ENCODE measurements around the gene LYPD4.
"Not testable (repeated sequence)": the region's sequence is repeated elsewhere in the genome, so short reads cannot be mapped to it uniquely, and the experiment has no call there.

LYPD4 gene

GRCh38 chr19:41844601-41845000 lies at the start of gene LYPD4:
TSS of gene LYPD4 (minus strand) at chr19:41844683. CDS start at chr19:41839285, 5,398 bp downstream.
- no peak for DNase-seq

DNA sequence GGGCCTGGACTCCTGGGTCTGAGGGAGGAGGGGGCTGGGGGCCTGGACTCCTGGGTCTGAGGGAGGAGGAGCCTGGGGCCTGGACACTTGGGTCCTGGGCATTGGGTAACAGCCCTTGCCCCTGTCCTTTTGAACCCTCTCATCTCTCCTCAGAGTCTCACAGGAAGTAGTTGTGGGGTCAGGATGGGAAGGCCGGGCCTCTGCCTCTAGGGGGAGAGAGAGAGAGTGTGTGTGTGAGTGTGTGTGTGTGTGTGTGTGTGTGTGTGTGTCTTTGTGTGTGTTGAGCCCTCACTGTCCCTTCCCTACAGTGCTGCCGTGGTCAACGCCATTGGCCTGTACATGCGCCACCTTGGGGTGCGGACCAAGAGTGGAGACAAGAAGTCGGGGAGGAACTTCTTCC lies 49.4 kb upstream of the LYPD4 start:
- no peak for DNase-seq

- no peak for DNase-seq
Observed at GRCh38 chr19:41892173-41892902, 47.9 kb upstream of the LYPD4 start.

DNA sequence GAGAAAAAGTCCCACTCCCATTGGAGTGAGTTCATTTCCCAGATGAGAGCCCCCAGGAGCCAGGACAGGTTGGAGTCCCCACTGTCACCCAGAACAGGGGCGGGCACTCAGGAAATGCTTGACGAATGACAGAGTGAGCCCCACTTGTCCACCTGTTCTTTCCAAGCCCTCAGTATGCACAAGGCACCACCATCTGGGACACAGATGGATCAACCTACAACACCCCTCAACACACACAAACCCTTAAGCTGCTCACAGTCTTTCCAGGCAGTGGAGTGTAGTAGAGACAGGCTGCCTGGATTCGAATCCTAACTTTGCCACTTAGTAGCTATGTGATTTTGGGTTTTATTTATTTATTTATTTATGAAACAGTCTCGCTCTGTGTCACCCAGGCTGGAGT lies 46.5 kb upstream of the LYPD4 start:
- DNase-seq = no peak

- DNase-seq = no peak
Observed at GRCh38 chr19:41889896-41890295, 45.4 kb upstream of the LYPD4 start.

- DNase-seq = no peak
Observed at GRCh38 chr19:41888926-41889325, 44.4 kb upstream of the LYPD4 start.

DNA sequence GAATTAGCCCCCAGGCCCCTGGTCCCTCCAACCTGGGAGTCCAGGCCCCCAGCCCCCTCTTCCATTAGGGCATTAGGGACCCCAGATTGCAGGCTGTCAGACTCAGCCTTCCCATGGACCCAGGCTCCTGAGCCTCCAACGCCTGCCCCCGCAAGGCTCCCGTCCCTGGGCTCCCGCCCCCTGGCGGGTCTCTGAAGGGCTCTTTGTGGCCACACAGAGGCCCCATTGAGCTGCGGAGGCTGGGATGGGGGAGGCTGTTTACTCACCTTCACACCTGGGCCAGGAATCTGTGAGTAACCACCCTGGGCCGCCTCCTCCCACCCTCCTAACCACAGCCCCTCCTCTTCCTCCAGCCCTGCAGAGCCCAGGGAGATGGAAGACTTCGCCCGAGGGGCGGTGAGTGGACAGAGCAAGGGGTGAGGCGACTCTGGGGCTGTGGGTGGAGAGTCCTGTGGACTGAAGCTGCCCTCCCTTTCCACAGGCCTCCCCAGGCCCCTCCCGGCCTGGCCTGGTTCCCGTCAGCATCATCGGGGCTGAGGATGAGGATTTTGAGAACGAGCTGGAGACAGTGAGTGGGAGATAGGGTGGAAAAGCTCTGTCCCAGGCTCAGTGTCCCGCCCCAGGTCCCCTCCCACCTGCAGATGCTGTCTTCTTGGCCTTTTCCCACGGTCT lies 43.4 kb upstream of the LYPD4 start:
- peak in 2 of 3 experiments; percentile 6 to 90 for DNase-seq

DNA sequence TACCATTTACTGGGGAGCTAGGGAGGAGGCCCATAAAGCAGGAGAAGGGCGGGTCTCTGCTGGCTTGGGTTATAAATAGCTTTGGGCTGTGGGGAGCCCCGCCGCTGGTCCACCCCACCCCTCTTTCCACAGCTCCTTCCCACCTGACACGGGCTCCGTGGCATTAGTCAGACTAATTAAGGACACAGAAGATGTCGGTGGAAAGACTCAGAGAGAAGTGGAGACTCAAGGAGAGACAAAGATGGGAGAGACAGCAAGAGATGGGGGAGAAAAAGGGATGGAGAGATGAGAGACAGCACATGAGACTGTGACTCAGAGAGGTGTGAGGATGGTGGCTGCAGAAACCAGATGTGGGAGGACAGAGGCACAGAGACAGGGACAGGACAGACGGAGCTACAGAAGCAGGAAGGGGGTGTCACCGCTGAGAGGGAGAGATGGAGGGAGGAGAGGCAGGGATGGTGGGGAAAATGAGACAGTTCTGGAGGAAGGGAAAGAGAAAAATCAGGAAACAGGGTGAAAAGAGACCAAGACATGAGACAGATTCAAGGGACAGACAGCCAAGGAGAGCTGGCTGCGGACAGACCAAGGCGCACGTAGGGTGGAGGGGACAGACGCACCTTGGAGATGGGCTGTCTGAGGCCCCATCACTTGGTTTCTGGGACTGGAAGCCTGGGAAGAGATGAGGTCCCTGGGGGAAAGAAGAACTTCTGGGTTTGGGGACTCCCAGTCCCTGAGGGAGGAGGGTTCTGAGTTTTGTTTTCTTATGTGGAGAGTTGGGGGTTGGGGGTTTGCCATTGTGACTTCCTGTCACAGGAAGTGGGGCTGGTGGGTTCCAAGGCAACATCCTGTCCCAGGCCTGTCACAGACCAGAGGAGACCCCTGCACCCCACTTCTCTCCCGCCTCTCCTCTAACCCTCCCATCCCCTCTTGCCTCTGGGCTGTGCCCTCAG lies 42.6 kb upstream of the LYPD4 start:
- DNase-seq = no peak

DNA sequence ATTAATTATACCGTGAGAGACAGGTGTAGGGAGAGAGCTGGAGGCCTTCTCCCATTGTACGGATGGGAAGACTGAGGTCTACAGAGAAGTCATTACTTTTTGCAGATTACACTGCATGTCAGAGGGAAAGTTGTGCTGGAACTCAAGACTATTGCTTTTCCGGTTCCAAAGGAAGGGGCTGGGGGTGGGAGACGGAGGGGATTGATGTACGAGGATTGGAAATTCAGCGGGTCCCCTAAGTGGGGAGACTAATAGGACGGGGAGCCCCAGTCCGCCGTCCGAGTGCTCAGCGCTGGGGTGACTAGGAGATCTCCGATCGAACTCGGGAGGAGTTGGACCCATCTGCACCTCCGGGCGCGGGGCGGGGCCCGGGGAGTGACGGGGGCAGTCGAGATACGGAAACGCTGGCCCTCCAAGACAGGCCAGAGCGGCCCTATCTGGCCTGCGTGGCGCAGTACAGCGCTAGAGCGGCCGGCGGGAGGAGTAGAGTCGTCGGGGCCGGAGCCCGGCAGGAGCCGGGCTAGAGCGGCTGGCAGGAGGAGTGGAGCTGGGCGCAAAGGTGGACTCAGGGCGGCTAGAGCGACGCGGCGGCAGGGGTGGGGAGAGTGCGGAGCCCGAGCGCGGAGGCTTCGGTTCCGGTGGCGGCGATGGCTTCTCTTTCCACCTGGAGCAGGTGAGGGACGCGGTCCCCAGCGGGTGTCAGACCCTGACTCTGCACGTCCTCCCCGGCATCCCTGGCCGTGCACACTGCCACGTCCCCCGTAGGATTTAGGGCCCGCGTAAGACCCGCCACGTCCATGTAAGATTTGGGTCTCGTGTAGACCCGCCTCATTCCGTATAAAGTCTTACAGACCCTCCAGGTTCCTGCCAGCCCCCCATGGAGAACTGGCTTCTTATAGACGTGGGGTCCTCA lies 39.6 kb upstream of the LYPD4 start:
- DNase-seq = peak; percentile 92 to 99 (median 94)

- DNase-seq = peak in 1 of 3 experiments; percentile 48
Observed at GRCh38 chr19:41883463-41883820, 39.0 kb upstream of the LYPD4 start.

GRCh38 chr19:41882568-41883462 lies 38.3 kb upstream of the LYPD4 start, which contains the start of gene ARHGEF1:
TSS of gene ARHGEF1 (plus strand) at chr19:41883184. CDS start at chr19:41888083, 4,899 bp downstream.
- peak in 2 of 3 experiments; percentile 50 to 58 for DNase-seq

- DNase-seq = no peak
Observed at GRCh38 chr19:41880329-41880708, 35.8 kb upstream of the LYPD4 start.

DNA sequence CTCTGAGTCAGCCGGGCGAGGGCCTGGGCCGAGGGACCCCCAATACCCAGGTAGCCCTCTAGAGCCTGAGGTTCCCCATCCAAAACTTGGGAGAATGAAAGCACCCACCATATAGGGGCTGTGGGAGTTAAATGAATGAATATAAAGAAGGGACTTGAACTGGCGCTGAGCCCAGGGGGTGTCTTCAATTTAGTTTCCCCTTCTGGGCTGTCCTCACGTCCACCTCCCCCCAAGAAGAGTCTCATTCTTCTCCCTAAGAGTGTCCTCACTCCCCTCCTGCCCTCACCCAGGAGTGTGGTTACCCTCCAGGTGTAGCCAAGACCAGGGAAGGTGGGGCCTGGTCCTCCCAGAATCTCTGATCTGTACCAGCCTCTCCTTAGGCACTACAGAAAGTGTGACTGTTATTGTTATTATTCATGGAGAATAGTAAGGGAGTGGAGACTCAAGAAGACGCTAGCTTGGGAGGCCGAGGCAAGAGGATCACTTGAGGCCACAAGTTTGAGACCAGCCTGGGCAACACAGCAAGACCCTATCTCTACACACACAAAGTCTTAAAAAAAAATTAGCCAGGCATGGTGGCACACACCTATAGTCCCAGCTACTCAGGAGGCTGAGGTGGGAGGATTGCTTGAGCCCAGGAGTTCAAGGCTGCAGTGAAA lies 35.3 kb upstream of the LYPD4 start:
- no peak for DNase-seq

GRCh38 chr19:41879080-41879479 lies 34.6 kb upstream of the LYPD4 start:
- no peak for DNase-seq

DNA sequence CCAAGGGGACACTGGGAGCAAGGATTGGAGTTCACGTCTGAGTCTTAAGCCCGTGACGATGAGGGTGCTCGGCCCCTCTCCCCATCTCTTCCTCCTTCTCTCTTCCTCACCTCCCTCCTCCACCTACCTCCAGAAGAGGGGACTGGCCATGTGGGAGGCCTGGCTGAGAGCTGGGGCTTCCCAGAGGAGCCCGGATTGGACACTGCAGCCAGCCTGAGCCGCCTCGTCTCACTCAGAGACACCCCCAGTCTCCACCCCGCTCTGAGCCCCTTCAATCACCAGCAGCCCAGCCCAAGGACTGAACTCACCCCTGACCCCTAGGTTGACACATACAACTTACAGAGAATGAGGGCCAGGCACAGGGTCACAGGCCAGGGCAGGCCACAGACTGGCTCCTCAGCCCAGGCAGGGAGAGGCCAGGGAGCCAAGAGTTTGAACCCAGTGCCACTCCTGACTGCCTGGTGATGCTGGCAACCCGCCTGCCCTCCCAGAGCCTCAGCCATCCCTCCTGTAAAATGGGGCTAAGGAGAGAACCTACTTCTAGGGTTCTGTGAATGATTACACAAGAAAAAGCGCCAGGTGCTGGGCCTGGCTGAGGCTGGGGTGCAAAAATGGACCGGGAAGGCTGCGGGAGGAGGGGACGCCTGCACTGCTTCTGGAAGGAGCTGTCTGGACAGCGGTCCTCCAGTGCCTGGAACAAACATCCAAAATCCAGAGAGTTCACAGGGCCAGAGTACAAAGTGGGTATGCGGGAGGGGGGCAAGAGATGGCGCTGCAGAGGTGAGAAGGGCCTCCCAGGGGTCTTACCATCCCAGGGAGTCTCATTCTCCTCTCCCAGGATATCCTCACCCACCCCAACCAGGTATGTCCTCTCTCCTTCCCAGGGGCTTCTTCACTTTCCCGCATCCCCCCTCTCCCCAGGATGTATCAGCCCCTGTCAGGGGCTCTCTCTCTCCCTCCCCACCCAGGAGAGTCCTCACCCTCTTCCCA lies 33.7 kb upstream of the LYPD4 start:
- no peak for DNase-seq

- DNase-seq = no peak
Observed at GRCh38 chr19:41876847-41877832, 32.7 kb upstream of the LYPD4 start, which contains the start of gene CD79A. TSS of gene CD79A (plus strand) at chr19:41877279. CDS start at chr19:41877305, 26 bp downstream.

GRCh38 chr19:41875973-41876372 lies 31.5 kb upstream of the LYPD4 start:
- DNase-seq = not testable (repeated sequence)

Data from NCI-H1417 (cell line).